HL-60 (cell line): Measurements from ENCODE around the gene FLOT1.
"Not testable (repeated sequence)": the region's sequence is repeated elsewhere in the genome, so short reads cannot be mapped to it uniquely, and the experiment has no call there.

Source experiments
- DNase-seq, 2 experiments: peaks; one replicate each; pipeline ENCODE4 v3.0.0-alpha.2; 2010 to 2020; ENCODE audit warnings: low read depth in 1 of 2, low spot score in 1 of 2
- H3K27ac ChIP-seq: fragments of 250-450 bp; sonication (Bioruptor Pico); replicated peaks from 2 replicates; pipeline ENCODE4 v1.5.1; 2020; ENCODE audit warnings: mild to moderate bottlenecking, moderate library complexity
- H3K27me3 ChIP-seq: fragments of 250-450 bp; sonication (Bioruptor Pico); 2 replicates; pipeline ENCODE4 v1.5.1; 2021; ENCODE audit warnings: mild to moderate bottlenecking, moderate library complexity; ENCODE audit not compliant: insufficient read depth, poor library complexity, severe bottlenecking
- H3K4me3 ChIP-seq: replicated peaks from 2 replicates; pipeline ENCODE4 v1.5.1; 2011; ENCODE audit warnings: mild to moderate bottlenecking, control low read depth, low read length; ENCODE audit not compliant: insufficient read depth
- GABPA ChIP-seq: IDR thresholded peaks from 2 replicates; pipeline ENCODE4 v1.6.1; 2012; ENCODE audit warnings: low read depth
- POLR2AphosphoS5 ChIP-seq: IDR thresholded peaks from 2 replicates; pipeline ENCODE4 v1.6.1; 2012; ENCODE audit warnings: low read depth
- SPI1 ChIP-seq: IDR thresholded peaks from 2 replicates; pipeline ENCODE4 v1.6.1; 2012; ENCODE audit warnings: low read depth, mild to moderate bottlenecking, borderline replicate concordance
- TF ChIP-seq, protein P1 (sequence below): IDR thresholded peaks from 2 replicates; pipeline ENCODE4 v1.6.1; 2012; ENCODE audit warnings: low read depth; ENCODE audit not compliant: insufficient replicate concordance
- TF ChIP-seq, protein P2 (sequence below): IDR thresholded peaks from one replicate; pipeline ENCODE4 v1.5.1; 2011; ENCODE audit warnings: low read length, control low read depth, inconsistent platforms; ENCODE audit not compliant: insufficient read depth

FLOT1 gene

DNA sequence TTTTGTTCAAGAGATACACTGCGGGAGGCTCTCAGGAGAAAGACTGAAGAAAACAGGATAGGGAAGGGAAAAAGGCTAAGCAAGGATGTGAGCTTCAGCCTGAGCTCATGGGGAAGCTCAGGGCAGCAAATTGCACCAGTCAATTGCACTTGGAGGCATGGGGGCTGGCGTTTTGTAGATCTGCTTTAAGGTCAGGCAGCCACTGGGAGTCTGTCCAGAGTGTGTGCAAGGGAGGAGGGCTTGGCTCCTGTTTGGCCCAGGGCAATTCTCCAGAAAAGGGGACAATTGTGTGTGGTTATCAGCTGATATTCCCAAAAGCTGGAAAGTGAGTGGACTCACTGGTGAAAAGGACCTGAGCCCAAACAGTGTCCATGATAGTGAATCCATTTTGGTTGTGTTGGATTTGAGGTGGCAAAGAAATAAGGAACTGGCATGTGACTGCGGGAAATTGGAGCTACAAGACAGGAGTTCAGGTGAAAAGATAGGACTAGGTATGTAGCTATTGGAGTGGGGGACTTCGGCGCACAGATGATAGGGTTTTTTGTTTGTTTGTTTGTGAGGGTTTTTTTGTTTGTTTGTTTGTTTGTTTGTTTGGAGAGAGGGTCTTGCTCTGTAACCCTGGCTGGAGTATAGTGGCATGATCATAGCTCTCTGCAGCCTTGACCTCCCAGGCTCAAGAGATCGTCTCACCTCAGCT, 24.1 kb upstream of the FLOT1 start:
- no peaks in the 10 kb centered on the region for H3K27me3 ChIP-seq
- no peak for DNase-seq
- no peak overlapping the region for H3K27ac ChIP-seq
- H3K4me3 ChIP-seq, result no peak overlapping the region
- TF ChIP-seq POLR2AphosphoS5 (no peak), SPI1 (no peak), GABPA (no peak)
- TF ChIP-seq, protein P1, sequence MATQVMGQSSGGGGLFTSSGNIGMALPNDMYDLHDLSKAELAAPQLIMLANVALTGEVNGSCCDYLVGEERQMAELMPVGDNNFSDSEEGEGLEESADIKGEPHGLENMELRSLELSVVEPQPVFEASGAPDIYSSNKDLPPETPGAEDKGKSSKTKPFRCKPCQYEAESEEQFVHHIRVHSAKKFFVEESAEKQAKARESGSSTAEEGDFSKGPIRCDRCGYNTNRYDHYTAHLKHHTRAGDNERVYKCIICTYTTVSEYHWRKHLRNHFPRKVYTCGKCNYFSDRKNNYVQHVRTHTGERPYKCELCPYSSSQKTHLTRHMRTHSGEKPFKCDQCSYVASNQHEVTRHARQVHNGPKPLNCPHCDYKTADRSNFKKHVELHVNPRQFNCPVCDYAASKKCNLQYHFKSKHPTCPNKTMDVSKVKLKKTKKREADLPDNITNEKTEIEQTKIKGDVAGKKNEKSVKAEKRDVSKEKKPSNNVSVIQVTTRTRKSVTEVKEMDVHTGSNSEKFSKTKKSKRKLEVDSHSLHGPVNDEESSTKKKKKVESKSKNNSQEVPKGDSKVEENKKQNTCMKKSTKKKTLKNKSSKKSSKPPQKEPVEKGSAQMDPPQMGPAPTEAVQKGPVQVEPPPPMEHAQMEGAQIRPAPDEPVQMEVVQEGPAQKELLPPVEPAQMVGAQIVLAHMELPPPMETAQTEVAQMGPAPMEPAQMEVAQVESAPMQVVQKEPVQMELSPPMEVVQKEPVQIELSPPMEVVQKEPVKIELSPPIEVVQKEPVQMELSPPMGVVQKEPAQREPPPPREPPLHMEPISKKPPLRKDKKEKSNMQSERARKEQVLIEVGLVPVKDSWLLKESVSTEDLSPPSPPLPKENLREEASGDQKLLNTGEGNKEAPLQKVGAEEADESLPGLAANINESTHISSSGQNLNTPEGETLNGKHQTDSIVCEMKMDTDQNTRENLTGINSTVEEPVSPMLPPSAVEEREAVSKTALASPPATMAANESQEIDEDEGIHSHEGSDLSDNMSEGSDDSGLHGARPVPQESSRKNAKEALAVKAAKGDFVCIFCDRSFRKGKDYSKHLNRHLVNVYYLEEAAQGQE, result no peak
- TF ChIP-seq, protein P2, sequence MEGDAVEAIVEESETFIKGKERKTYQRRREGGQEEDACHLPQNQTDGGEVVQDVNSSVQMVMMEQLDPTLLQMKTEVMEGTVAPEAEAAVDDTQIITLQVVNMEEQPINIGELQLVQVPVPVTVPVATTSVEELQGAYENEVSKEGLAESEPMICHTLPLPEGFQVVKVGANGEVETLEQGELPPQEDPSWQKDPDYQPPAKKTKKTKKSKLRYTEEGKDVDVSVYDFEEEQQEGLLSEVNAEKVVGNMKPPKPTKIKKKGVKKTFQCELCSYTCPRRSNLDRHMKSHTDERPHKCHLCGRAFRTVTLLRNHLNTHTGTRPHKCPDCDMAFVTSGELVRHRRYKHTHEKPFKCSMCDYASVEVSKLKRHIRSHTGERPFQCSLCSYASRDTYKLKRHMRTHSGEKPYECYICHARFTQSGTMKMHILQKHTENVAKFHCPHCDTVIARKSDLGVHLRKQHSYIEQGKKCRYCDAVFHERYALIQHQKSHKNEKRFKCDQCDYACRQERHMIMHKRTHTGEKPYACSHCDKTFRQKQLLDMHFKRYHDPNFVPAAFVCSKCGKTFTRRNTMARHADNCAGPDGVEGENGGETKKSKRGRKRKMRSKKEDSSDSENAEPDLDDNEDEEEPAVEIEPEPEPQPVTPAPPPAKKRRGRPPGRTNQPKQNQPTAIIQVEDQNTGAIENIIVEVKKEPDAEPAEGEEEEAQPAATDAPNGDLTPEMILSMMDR, result no peak

DNA sequence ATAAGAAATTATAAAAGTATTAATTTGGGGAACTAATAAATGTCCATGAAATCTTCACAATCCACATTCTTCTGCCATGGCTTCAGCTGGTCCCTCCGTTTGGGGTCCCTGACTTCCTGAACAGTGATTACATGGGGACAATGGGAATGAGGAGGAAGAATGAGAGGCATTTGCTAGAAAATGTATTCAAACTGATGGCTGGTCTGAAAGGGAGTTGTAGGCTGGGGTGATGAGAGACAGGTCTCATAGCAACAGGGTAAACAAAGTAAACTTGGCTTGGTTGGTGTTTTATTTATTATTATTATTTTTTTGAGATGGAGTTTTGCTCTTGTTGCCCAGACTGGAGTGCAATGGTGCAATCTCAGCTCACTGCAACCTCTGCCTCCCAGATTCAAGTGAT, 23.0 kb upstream of the FLOT1 start:
- H3K27me3 ChIP-seq, H3K4me3 ChIP-seq, DNase-seq, H3K27ac ChIP-seq: not testable (repeated sequence)

DNA sequence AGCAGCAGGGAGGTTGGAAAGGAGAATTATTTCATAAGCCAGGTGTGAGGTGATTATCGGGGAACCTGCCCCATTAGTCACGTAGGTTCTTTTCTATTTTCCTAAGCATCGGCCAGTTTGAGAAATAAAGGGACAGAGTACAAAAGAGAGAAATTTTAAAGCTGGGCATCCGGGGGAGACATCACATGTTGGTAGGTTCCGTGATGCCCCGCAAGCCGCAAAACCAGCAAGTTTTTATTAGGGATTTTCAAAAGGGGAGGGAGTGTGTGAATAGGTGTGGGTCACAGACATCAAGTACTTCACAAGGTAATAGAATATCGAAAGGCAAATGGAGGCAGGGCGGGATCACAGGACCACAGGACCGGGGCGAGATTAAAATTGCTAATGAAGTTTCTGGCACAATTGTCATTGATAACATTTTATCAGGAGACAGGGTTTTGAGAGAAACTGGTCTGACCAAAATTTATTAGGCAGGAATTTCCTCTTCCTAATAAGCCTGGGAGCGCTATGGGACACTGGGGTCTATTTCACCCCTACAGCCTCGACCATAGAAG, 22.1 kb upstream of the FLOT1 start:
- not testable (repeated sequence) for H3K4me3 ChIP-seq, H3K27me3 ChIP-seq, DNase-seq, H3K27ac ChIP-seq

DNA sequence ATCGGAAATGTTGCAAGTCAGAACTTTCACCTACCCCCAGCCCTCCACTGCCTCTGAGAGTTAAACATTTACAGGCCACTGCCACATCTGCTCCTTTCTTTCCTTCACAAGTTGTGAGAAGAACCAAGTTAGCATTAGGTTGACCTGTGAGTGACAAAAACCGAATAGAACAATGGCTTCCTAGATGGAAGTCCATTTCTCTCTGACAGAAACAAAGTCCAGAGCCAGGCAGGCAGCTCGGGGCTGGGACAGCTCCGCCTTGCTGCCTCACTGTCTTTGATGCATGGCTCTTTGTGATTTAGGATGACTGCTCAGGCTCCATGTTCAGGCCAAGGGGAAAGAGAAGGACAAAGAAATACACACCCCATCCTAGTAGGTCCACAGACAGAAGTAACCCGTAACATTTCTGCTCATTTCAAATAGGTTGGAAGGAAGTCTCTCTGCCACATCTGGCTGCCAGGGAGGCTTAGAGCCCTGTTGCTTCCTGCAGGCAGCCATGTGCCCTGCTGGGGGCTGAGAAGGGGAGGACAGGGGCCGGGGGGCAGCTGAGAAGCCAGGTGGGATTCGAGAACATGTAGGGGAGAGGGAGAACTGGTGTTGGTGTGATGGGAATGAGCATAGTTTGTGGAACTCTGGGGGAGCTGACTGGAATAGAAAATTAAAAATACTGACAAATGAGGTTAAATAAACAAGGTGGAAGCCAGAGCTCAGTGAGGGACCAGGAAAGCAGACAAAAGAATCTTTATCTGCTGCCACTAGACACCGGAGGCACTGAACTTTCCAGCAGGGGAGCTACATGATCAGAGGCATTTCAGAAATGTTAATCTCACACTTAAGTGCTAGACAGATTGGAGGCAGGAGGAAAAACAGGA, 21.4 kb upstream of the FLOT1 start:
- no peak for DNase-seq
- no peak overlapping the region; the same call in 1 of the 2 replicates for H3K27ac ChIP-seq
- H3K27me3 ChIP-seq, result no peaks in the 10 kb centered on the region
- H3K4me3 ChIP-seq, result no peak overlapping the region
- TF ChIP-seq, protein P1, result no peak
- no peak for TF ChIP-seq POLR2AphosphoS5
- TF ChIP-seq GABPA, result no peak
- TF ChIP-seq, protein P2, result no peak
- TF ChIP-seq SPI1, result no peak; the same call in 1 of the 2 replicates
